NCI-H2029 (cell line): ENCODE data around the gene MEN1.

Source experiments
- DNase-seq: peaks from one replicate; lab custom pipeline; 2025; lab: John Stamatoyannopoulos, UW

The MEN1 gene

GRCh38 chr11:64762674-64763525 lies 47.5 kb downstream of the MEN1 start:
- DNase-seq, result no peak

GRCh38 chr11:64762277-64762673 lies 48.1 kb downstream of the MEN1 start:
- no peak for DNase-seq

GRCh38 chr11:64760759-64761420 lies 49.5 kb downstream of the MEN1 start:
- DNase-seq, result no peak

GRCh38 chr11:64759722-64760719 lies 50.3 kb downstream of the MEN1 start, which contains the start of gene PYGM:
TSS of gene PYGM (minus strand) at chr11:64759974. CDS start at chr11:64759898, 76 bp downstream.
- no peak for DNase-seq

GRCh38 chr11:64759131-64759721 lies 51.1 kb downstream of the MEN1 start:
- DNase-seq, result no peak

- DNase-seq, result no peak
These were observed 51.8 kb downstream of the MEN1 start for GRCh38 chr11:64758330-64759079.

- DNase-seq, result no peak
These were observed 52.6 kb downstream of the MEN1 start for GRCh38 chr11:64757549-64758329.

- DNase-seq, result no peak
These were observed 54.5 kb downstream of the MEN1 start for GRCh38 chr11:64755681-64756361.

GRCh38 chr11:64754919-64755662 lies 55.3 kb downstream of the MEN1 start:
- DNase-seq, result no peak

GRCh38 chr11:64754124-64754918 lies 56.0 kb downstream of the MEN1 start:
- no peak for DNase-seq
